DOHH2 (cell line): ENCODE results near the gene SMIM5.

Source experiments
- H3F3A ChIP-seq: fragments of 200-600 bp; sonication (generic), shearing (Covaris generic); 2 replicates; pipeline ENCODE4 v1.6.0; 2016; ENCODE audit warnings: antibody characterized with exemption, mild to moderate bottlenecking; ENCODE audit not compliant: control insufficient read depth, insufficient read depth
- H3K27ac ChIP-seq: fragments of 200-600 bp; sonication (generic); 2 replicates; pipeline ENCODE4 v1.5.1; 2014; ENCODE audit warnings: low read depth, mild to moderate bottlenecking, low read length, moderate library complexity
- H3K27me3 ChIP-seq: fragments of 200-600 bp; sonication (generic); 2 replicates; pipeline ENCODE4 v1.6.1; 2014; ENCODE audit warnings: mild to moderate bottlenecking, low read length, mixed read lengths; ENCODE audit not compliant: control insufficient read depth
- H3K36me3 ChIP-seq: fragments of 200-600 bp; sonication (generic); 2 replicates; pipeline ENCODE4 v1.6.1; 2014; ENCODE audit warnings: mild to moderate bottlenecking, low read length, moderate library complexity, mixed read lengths; ENCODE audit not compliant: control insufficient read depth
- H3K4me1 ChIP-seq: fragments of 200-600 bp; sonication (generic); 2 replicates; pipeline ENCODE4 v1.6.1; 2014; ENCODE audit warnings: mild to moderate bottlenecking, low read length, mixed read lengths; ENCODE audit not compliant: control insufficient read depth
- H3K4me2 ChIP-seq: fragments of 200-600 bp; sonication (generic); 2 replicates; pipeline ENCODE4 v1.6.0; 2014; ENCODE audit warnings: mild to moderate bottlenecking, low read length, moderate library complexity
- H3K4me3 ChIP-seq: fragments of 200-600 bp; sonication (generic); 2 replicates; pipeline ENCODE4 v1.5.1; 2014; ENCODE audit warnings: mild to moderate bottlenecking, low read length, mixed read lengths
- H3K79me2 ChIP-seq: fragments of 200-600 bp; sonication (generic); 2 replicates; pipeline ENCODE4 v1.6.1; 2014; ENCODE audit warnings: mild to moderate bottlenecking, low read length, mixed read lengths; ENCODE audit not compliant: control insufficient read depth
- H3K9me2 ChIP-seq: fragments of 200-600 bp; sonication (generic); replicated peaks from 2 replicates; pipeline ENCODE4 v1.6.1; 2014; ENCODE audit warnings: mild to moderate bottlenecking, low read length, mixed read lengths; ENCODE audit not compliant: control insufficient read depth
- H3K9me3 ChIP-seq: fragments of 200-600 bp; sonication (generic); 2 replicates; pipeline ENCODE4 v1.6.1; 2014; ENCODE audit warnings: antibody characterized with exemption, low read length, mixed read lengths; ENCODE audit not compliant: control insufficient read depth, insufficient read depth
- H4K20me1 ChIP-seq: fragments of 200-600 bp; sonication (generic); 2 replicates; pipeline ENCODE4 v1.6.0; 2014; ENCODE audit warnings: low read depth, mild to moderate bottlenecking, antibody characterized with exemption, low read length, moderate library complexity; ENCODE audit not compliant: control insufficient read depth, insufficient read depth
- CTCF ChIP-seq: fragments of 200-600 bp; sonication (generic); IDR thresholded peaks from one replicate; pipeline ENCODE4 v1.5.1; 2014; ENCODE audit warnings: antibody characterized with exemption, mild to moderate bottlenecking, low read depth, low read length; ENCODE audit not compliant: poor library complexity, severe bottlenecking
- EZH2phosphoT487 ChIP-seq: fragments of 200-600 bp; sonication (generic); IDR thresholded peaks from 2 replicates; pipeline ENCODE4 v1.6.1; 2017; ENCODE audit warnings: borderline replicate concordance, mild to moderate bottlenecking, antibody characterized with exemption, low read length, moderate library complexity, mixed read lengths

Gene SMIM5

DNA sequence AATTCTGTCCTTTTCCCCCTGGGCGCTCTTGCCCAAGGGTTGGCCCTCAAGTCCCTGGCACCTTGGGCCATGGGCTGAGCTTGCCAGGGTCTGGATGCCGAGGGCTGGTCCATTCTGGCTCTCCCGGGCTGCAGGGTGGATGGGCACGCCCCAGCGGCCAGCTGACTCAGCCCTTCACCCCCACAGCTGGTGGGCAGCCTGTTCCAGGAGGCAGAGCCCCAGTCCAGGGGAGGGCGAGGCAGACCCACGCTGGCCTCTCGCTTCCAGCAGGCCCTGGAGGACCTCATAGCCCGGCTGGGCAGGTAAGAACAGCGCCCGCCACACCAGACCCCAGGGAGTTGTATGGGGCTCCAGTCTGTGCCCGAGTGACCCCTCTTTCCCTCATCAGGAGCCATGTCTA, 30.6 kb upstream of the SMIM5 start:
- H3K9me2 ChIP-seq = no peaks in the 10 kb centered on the region
- no peak overlapping the region for H3K27ac ChIP-seq
- H3K4me1 ChIP-seq = no peaks in the 10 kb centered on the region
- no peaks in the 10 kb centered on the region for H3K9me3 ChIP-seq
- TF ChIP-seq EZH2phosphoT487 (no peak), CTCF (no peak)
- no peaks in the 10 kb centered on the region for H3K27me3 ChIP-seq
- H3F3A ChIP-seq = 0 out of 2 replicates have a peak, but pooled peaks cover 2% of the 10 kb centered on the region
- H3K36me3 ChIP-seq = no peaks in the 10 kb centered on the region
- no peak overlapping the region for H3K4me3 ChIP-seq
- H3K79me2 ChIP-seq = no peaks in the 10 kb centered on the region
- H3K4me2 ChIP-seq = no peak overlapping the region
- H4K20me1 ChIP-seq = no peaks in the 10 kb centered on the region

- H3F3A ChIP-seq = 0 out of 2 replicates have a peak, but pooled peaks cover 2% of the 10 kb centered on the region
- no peaks in the 10 kb centered on the region for H4K20me1 ChIP-seq
- H3K4me2 ChIP-seq = no peak overlapping the region
- H3K27me3 ChIP-seq = no peaks in the 10 kb centered on the region
- no peak overlapping the region for H3K27ac ChIP-seq
- no peaks in the 10 kb centered on the region for H3K4me1 ChIP-seq
- no peaks in the 10 kb centered on the region for H3K36me3 ChIP-seq
- H3K79me2 ChIP-seq = no peaks in the 10 kb centered on the region
- H3K9me2 ChIP-seq = no peaks in the 10 kb centered on the region
- TF ChIP-seq EZH2phosphoT487 (no peak), CTCF (no peak)
- H3K4me3 ChIP-seq = no peak overlapping the region
- H3K9me3 ChIP-seq = no peaks in the 10 kb centered on the region
Measured at GRCh38 chr17:75603123-75603522, 30.1 kb upstream of the SMIM5 start.

DNA sequence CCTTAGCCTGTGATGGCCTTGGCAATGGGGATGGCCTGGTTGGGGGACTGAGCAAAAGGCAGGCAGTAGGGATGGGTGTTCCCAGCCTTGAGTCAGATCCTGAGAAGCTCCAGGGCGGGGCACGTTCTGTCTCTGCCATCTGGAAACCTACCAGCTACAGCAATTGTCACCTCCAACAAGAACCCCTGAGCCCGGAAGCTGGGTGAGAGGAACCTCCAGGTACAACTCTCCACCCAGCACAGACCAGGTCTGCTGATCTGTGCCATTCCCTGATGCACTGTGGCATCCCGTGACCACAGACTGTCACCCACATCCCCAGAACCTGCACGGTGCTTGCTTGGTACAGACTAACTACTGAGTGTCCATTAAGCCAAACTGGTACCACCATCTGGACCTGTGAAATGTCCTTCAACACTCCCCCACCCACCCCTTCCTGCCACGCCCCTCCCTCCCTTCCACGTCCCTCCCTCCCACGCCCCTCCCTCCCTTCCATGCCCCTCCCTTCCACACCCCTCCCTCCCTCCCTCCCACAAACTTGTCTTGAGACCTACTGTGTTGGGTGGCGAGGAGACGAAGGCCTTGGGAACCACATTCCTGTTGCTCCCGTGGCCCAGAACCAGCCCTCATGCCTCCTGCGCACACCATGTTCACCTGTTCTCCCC, 29.1 kb upstream of the SMIM5 start:
- Histone ChIP-seq H4K20me1 (no peaks in the 10 kb centered on the region), H3F3A (no peaks in the 10 kb centered on the region), H3K9me2 (no peaks in the 10 kb centered on the region), H3K27me3 (no peaks in the 10 kb centered on the region), H3K79me2 (no peaks in the 10 kb centered on the region), H3K27ac (no peak overlapping the region), H3K9me3 (no peaks in the 10 kb centered on the region), H3K4me3 (no peak overlapping the region), H3K4me1 (no peaks in the 10 kb centered on the region), H3K4me2 (no peak overlapping the region), H3K36me3 (no peaks in the 10 kb centered on the region)
- TF ChIP-seq CTCF (no peak), EZH2phosphoT487 (no peak)
